ENCODE measurements around the gene RPL32. TPM values are rescaled to one million over a fixed set of nuclear protein-coding genes. Genes with fewer than 3 reads are reported as not detected.

Gene RPL32
- total RNA-seq, 1 donor from 2014 or later: 1,970 TPM

DNA sequence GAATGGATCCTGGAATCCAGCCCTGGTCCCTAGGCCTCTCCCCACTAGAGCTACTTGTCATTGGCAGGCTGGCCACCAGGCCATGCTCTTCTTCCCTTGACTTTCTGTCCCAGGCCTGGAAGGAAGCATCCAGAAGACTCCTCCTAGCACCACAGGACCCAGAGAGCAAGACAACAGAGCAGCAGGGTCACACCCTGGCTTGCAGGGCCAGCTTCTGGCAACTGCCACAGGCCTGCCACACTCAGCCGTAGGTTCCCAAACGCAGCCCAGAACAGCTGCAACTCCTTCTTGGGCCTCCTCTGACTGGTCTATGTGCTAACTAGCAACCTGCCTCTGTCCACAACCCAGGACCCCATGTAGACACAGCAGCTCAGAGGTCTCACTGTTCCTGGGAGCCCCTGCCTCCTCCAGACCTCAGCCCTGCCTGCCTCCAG, 36.8 kb upstream of the RPL32 start:
- no peaks in the 10 kb centered on the region for H3K9me3 Mint-ChIP-seq
- no peaks in the 10 kb centered on the region for H3K36me3 Mint-ChIP-seq (ENCODE audit: low read depth)
- no peak for DNase-seq (ENCODE audit: low spot score)
- intact Hi-C loops (cut with micrococcal nuclease): no loop called here
- H3K4me1 Mint-ChIP-seq (ENCODE audit: low read depth): no peaks in the 10 kb centered on the region
- no peak overlapping the region for H3K27ac Mint-ChIP-seq
- H3K27me3 Mint-ChIP-seq (ENCODE audit: insufficient read depth): peaks cover 28% of the 10 kb centered on the region
- H3K4me3 Mint-ChIP-seq: no peak overlapping the region

- no peak overlapping the region for H3K27ac Mint-ChIP-seq
- no peaks in the 10 kb centered on the region for H3K4me1 Mint-ChIP-seq (ENCODE audit: low read depth)
- DNase-seq (ENCODE audit: low spot score): no peak
- no peaks in the 10 kb centered on the region for H3K36me3 Mint-ChIP-seq (ENCODE audit: low read depth)
- peaks cover 28% of the 10 kb centered on the region for H3K27me3 Mint-ChIP-seq (ENCODE audit: insufficient read depth)
- intact Hi-C loops (cut with micrococcal nuclease): no loop called here
- no peak overlapping the region for H3K4me3 Mint-ChIP-seq
- H3K9me3 Mint-ChIP-seq: no peaks in the 10 kb centered on the region
Measured at GRCh38 chr3:12877040-12877439, 35.7 kb upstream of the RPL32 start.

DNA sequence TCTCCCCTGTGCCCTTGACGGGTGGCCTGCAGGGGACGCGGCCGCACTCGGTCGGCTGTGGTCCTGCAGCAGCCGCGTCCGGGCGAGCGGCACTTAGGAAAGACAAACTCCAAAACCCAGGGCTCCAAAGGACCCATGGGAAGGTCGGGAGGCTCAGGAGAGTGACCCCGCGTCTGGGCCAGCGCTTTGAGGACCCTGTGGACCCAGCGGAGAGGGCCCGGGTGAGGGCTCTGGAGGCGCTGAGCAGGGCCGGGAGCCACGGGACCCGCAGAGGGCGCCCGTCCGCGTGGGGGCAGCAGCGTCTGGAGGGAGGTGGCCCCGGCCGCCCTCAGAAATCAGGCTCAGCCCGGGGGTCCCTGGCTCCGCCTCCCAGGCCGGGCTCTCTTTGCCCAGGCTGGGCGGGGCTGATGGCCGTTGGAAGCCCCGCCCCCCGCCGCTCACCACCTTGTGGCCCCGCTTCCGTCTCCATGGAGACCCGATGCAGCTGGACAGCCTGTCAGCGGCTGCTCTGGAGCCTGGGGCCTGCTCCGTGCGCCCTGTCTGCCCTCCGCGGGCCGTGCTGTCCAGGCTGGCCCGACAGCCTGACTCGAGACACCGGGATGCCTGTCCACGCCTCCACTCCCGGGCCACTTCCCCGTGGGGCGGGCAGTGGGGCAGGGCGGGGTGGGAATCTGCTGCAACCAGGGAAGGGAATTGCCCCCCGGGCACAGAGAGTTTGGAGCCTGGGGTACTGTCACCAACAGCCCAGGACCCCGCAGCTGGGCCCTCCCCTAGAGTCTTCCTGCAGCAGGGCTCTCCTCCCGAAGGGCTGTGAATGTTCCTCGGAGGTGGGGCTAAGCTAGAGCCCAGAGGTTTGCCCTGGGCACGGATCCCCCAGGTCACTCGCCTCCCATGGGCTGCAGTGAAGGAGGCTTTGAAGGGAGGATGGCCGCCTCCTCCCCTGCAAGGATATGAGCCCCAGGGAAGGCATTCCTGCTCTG, 34.8 kb upstream of the RPL32 start:
- Mint-ChIP-seq H3K4me3 (no peak overlapping the region), H3K36me3 (ENCODE audit: low read depth) (no peaks in the 10 kb centered on the region), H3K9me3 (no peaks in the 10 kb centered on the region), H3K27ac (no peak overlapping the region), H3K27me3 (ENCODE audit: insufficient read depth) (peaks cover 25% of the 10 kb centered on the region), H3K4me1 (ENCODE audit: low read depth) (peaks cover under 1% of the 10 kb centered on the region)
- DNase-seq (ENCODE audit: low spot score): no peak
- intact Hi-C loops (cut with micrococcal nuclease): no loop called here

DNA sequence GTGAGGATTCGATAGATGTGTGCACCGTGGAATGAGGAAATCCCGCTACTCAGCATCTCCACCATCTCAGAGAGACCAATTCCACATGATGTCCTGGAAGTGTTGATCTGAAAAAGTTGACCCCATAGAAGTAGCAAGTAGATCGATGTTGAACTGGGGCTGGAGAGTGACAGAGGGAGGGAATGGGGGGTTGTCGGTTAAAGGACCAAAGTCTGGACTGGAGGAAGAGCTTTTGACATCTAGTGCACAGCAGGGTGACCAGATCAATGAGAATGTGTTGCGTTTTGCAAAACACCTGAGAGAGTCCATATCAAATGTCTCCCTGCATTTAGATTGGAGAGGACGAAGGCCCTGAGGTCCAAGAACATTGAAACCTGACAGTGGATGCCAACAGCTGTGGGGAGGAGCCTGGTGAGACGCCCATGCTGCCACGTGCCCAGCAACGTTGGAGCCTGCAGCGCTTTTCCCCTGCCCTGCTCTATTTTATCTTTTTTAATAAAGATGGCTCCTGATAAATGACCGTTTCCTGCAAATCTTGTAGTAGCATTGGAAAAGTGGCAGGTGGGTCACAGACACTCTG, 30.1 kb upstream of the RPL32 start:
- intact Hi-C loops (cut with micrococcal nuclease): no loop called here
- no peak for DNase-seq (ENCODE audit: low spot score)
- no peak overlapping the region for H3K4me3 Mint-ChIP-seq
- H3K36me3 Mint-ChIP-seq (ENCODE audit: low read depth): no peaks in the 10 kb centered on the region
- H3K27me3 Mint-ChIP-seq (ENCODE audit: insufficient read depth): peaks cover 42% of the 10 kb centered on the region
- H3K27ac Mint-ChIP-seq: no peak overlapping the region
- no peaks in the 10 kb centered on the region for H3K9me3 Mint-ChIP-seq
- peaks cover 17% of the 10 kb centered on the region for H3K4me1 Mint-ChIP-seq (ENCODE audit: low read depth)

GRCh38 chr3:12870942-12871341, 29.6 kb upstream of the RPL32 start:
- H3K36me3 Mint-ChIP-seq (ENCODE audit: low read depth): no peaks in the 10 kb centered on the region
- H3K9me3 Mint-ChIP-seq: no peaks in the 10 kb centered on the region
- DNase-seq (ENCODE audit: low spot score): no peak
- no peak overlapping the region for H3K4me3 Mint-ChIP-seq
- H3K27ac Mint-ChIP-seq: peak overlapping the region; percentile 25
- peaks cover 17% of the 10 kb centered on the region for H3K4me1 Mint-ChIP-seq (ENCODE audit: low read depth)
- intact Hi-C loops (cut with micrococcal nuclease): no loop called here
- H3K27me3 Mint-ChIP-seq (ENCODE audit: insufficient read depth): peaks cover 42% of the 10 kb centered on the region

DNA sequence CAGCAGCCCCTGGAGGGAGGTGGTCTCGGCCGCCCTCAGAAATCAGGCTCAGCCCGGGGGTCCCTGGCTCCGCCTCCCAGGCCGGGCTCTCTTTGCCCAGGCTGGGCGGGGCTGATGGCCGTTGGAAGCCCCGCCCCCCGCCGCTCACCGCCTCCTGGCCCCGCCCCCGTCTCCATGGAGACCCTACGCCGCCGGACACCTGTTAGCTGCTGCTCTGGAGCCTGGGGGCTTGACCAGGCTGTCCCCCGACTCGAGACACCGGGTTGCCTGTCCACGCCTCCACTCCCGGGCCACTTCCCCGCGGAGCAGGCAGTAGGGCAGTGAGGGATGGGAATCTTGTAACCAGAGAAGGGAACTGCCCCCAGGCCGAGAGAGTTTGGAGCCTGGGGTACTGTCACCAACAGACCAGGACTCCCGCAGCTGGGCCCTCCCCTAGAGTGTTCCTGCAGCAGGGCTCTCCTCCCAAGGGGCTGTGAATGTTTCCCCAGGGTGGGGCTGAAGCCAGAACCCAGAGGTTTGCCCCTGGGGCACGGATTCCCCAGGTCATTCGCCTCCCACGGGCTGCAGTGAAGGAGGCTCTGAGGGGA, 27.8 kb upstream of the RPL32 start:
- intact Hi-C loops (cut with micrococcal nuclease): loop anchor here (10.0 kb wide), 1 partner anchor 1026 kb away; no protein-coding TSS in a partner anchor
- Mint-ChIP-seq H3K27me3 (ENCODE audit: insufficient read depth) (peaks cover 30% of the 10 kb centered on the region), H3K27ac (no peak overlapping the region), H3K4me1 (ENCODE audit: low read depth) (peaks cover 17% of the 10 kb centered on the region), H3K4me3 (no peak overlapping the region), H3K9me3 (peaks cover 6% of the 10 kb centered on the region), H3K36me3 (ENCODE audit: low read depth) (no peaks in the 10 kb centered on the region)
- DNase-seq (ENCODE audit: low spot score): peak; percentile 7

DNA sequence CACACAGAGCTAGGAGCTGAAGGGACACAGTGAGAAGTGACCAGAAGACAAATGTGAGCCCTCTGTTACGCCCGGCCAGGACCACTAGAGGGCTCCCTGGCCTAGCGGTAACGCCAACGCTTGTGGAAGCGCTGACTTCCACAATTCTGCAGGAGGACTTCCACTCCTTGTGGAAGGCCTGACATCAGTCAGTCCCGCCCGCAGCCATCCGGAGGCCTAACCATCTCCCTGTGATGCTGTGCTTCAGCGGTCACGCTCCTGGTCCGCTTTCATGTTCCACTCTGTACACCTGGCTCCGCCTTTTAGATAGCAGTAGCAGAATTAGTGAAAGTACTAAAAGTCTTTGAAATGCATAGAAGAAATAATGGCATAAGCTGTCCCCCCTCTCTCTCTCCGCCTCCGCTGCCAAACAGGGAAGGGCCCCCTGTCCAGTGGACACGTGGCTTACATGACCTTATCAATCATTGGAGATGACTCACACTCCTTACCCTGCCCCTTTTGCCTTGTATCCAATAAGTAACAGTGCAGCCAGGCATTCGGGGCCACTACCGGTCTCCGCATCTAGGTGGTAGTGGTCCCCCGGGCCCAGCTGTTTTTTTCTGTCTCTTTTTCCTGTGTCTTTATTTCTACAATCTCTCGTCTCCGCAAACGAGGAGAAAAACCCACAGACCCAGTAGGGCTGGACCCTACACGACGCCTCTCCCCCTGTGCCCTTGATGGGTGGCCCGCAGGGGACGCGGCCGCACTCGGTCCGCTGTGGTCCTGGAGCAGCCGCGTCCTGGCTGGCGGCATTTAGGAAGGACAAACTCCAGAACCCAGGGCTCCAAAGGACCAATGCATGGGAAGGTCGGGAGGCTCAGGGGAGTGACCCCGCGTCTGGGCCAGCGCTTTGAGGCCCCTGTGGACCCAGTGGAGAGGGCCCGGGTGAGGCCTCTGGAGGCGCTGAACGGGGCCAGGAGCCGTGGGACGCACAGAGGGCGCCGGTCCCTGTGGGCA, 27.0 kb upstream of the RPL32 start:
- Mint-ChIP-seq H3K4me3 (peak overlapping the region; percentile 65), H3K9me3 (peaks cover 6% of the 10 kb centered on the region), H3K36me3 (ENCODE audit: low read depth) (no peaks in the 10 kb centered on the region), H3K4me1 (ENCODE audit: low read depth) (peaks cover 17% of the 10 kb centered on the region), H3K27ac (no peak overlapping the region), H3K27me3 (ENCODE audit: insufficient read depth) (peaks cover 29% of the 10 kb centered on the region)
- DNase-seq (ENCODE audit: low spot score): peak; percentile 43
- intact Hi-C loops (cut with micrococcal nuclease): loop anchor here (1.0 to 10.0 kb wide), 7 partner anchors 24 to 1026 kb away; partner anchors contain the start of gene RPL32

DNA sequence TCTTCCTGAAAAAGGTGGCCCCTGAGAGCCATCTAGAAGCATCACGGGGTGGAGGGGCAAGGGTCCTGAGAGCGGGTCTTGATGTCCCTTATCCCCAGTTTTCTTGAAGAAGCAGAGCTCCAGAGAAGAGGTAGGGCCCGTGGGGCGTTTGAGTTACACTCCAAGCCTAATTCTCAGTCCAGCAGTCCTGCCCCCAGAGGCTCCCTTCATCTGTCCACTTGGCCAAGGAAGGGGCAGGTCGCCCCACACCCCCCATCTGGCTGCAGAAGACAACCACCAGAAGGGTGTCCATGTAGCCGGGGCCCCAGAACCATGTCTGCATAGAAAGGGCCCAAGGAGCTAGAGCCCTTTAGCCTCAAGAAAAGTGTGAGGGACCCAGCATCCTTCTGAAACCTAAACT, 25.5 kb upstream of the RPL32 start:
- peaks cover 17% of the 10 kb centered on the region for H3K4me1 Mint-ChIP-seq (ENCODE audit: low read depth)
- no peak for DNase-seq (ENCODE audit: low spot score)
- no peak overlapping the region for H3K4me3 Mint-ChIP-seq
- intact Hi-C loops (cut with micrococcal nuclease): loop anchor here (10.0 kb wide), 1 partner anchor 1028 kb away; no protein-coding TSS in a partner anchor
- peaks cover 31% of the 10 kb centered on the region for H3K27me3 Mint-ChIP-seq (ENCODE audit: insufficient read depth)
- H3K9me3 Mint-ChIP-seq: peaks cover 6% of the 10 kb centered on the region
- H3K27ac Mint-ChIP-seq: no peak overlapping the region
- no peaks in the 10 kb centered on the region for H3K36me3 Mint-ChIP-seq (ENCODE audit: low read depth)

DNA sequence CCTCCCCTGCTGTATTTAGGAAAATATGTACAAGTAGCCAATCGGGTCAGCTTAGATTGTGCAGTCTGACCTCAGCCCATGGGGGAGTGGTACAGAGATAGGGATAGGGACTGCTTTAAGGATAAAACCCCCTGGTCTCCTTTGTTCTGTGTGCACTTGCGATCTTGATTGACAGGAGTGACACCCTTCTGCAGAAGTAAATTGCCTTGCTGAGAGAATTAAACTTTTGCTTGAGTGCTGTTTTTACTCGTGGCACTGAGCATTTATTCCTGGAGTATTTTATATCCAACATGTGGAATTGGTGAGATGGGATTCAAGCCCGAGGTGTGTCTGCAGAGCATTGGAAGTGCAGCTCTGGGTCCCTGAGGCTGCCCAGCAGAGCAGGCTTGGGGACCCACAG, 23.9 kb upstream of the RPL32 start:
- Mint-ChIP-seq H3K36me3 (ENCODE audit: low read depth) (no peaks in the 10 kb centered on the region), H3K4me3 (no peak overlapping the region), H3K4me1 (ENCODE audit: low read depth) (peaks cover 9% of the 10 kb centered on the region), H3K27me3 (ENCODE audit: insufficient read depth) (peaks cover 23% of the 10 kb centered on the region), H3K9me3 (peaks cover 6% of the 10 kb centered on the region), H3K27ac (no peak overlapping the region)
- intact Hi-C loops (cut with micrococcal nuclease): loop anchor here (10.0 kb wide), 1 partner anchor 1030 kb away; no protein-coding TSS in a partner anchor
- DNase-seq (ENCODE audit: low spot score): no peak

GRCh38 chr3:12862387-12862786, 21.0 kb upstream of the RPL32 start:
- Mint-ChIP-seq H3K27me3 (ENCODE audit: insufficient read depth) (peaks cover 8% of the 10 kb centered on the region), H3K36me3 (ENCODE audit: low read depth) (no peaks in the 10 kb centered on the region), H3K4me1 (ENCODE audit: low read depth) (no peaks in the 10 kb centered on the region), H3K9me3 (peaks cover 6% of the 10 kb centered on the region), H3K27ac (no peak overlapping the region), H3K4me3 (no peak overlapping the region)
- intact Hi-C loops (cut with micrococcal nuclease): loop anchor here (10.0 kb wide), 1 partner anchor 1032 kb away; no protein-coding TSS in a partner anchor
- no peak for DNase-seq (ENCODE audit: low spot score)

- no peaks in the 10 kb centered on the region for H3K36me3 Mint-ChIP-seq (ENCODE audit: low read depth)
- DNase-seq (ENCODE audit: low spot score): no peak
- H3K9me3 Mint-ChIP-seq: peaks cover 6% of the 10 kb centered on the region
- no peaks in the 10 kb centered on the region for H3K4me1 Mint-ChIP-seq (ENCODE audit: low read depth)
- H3K27ac Mint-ChIP-seq: no peak overlapping the region
- intact Hi-C loops (cut with micrococcal nuclease): loop anchor here (10.0 kb wide), 1 partner anchor 1033 kb away; no protein-coding TSS in a partner anchor
- H3K27me3 Mint-ChIP-seq (ENCODE audit: insufficient read depth): peaks cover 8% of the 10 kb centered on the region
- no peak overlapping the region for H3K4me3 Mint-ChIP-seq
Measured at GRCh38 chr3:12861611-12862010, 20.2 kb upstream of the RPL32 start.

DNA sequence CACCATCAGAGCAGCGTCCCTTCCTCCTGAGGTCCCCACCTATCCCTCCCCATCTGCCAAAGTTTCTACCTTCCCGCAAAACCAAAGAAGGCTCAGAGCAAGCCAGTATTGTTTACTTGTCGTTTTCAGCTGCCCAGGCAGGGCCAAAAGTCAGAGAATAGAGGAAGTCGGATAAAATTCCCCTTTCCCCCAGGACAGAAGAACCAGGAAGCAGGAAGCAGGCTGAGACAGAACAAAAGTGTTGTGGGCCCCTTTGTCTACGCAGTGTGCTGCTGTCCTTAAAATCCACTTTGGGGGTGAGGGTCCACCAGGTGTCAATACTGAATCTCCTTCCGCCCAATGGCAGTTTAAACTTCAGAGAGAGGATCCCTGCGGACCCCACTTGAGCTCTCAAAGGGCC, 18.5 kb upstream of the RPL32 start:
- intact Hi-C loops (cut with micrococcal nuclease): loop anchor here (10.0 kb wide), 1 partner anchor 1035 kb away; no protein-coding TSS in a partner anchor
- H3K36me3 Mint-ChIP-seq (ENCODE audit: low read depth): no peaks in the 10 kb centered on the region
- peaks cover 12% of the 10 kb centered on the region for H3K27me3 Mint-ChIP-seq (ENCODE audit: insufficient read depth)
- H3K9me3 Mint-ChIP-seq: no peaks in the 10 kb centered on the region
- no peaks in the 10 kb centered on the region for H3K4me1 Mint-ChIP-seq (ENCODE audit: low read depth)
- no peak overlapping the region for H3K4me3 Mint-ChIP-seq
- DNase-seq (ENCODE audit: low spot score): no peak
- no peak overlapping the region for H3K27ac Mint-ChIP-seq

Measured in activated T-helper 1 cell treated with anti-CD3 and anti-CD28 coated beads, Interleukin-12 subunit alpha, Interleukin-12 subunit beta, Interleukin-2, Interleukin-4 antibody, amounts not matched to agents 30 ng/mL and 10 ng/mL and 1 ng/mL, durations not matched to agents 14 hours and 24 hours and 36 hours (primary cell).